Naive thymus-derived CD4-positive, alpha-beta T cell (primary cell): Measurements from ENCODE around the gene SLAMF9. TPM values are rescaled to one million over a fixed set of nuclear protein-coding genes. Genes with fewer than 3 reads are reported as not detected.

Experiments used
- ATAC-seq: fragments of 150-1000 bp; cut with Tn5 transposase; 2 replicates; pipeline ENCODE4 v1.10.0; 2021; ENCODE audit warnings: mild to moderate bottlenecking, moderate library complexity
- CTCF ChIA-PET: fragments of 350-600 bp; sonication (Branson Sonifier 250); formaldehyde crosslinking; loops from one replicate; lab custom pipeline; 2021; ENCODE audit warnings: antibody characterized with exemption; lab: Charles Lee
- POLR2A ChIA-PET: fragments of 350-600 bp; sonication (Branson Sonifier 250); formaldehyde crosslinking; loops from one replicate; lab custom pipeline; 2021; ENCODE audit warnings: antibody characterized with exemption, inconsistent platforms; lab: Charles Lee
- DNase-seq, 9 donors: peaks; one replicate each; pipeline versions ENCODE4 v3.0.0 to v3.0.0-alpha.2; 2020 to 2022; ENCODE audit warnings: mixed read lengths in 1 of 9
- H3K27ac ChIP-seq: one replicate; pipeline ENCODE4 v1.7.0; 2013; ENCODE audit warnings: mild to moderate bottlenecking, low read depth, low read length, moderate library complexity
- H3K27me3 ChIP-seq, 2 donors: one replicate each; pipeline ENCODE4 v1.7.0; 2013; ENCODE audit warnings: low read length in 2 of 2, mild to moderate bottlenecking in 2 of 2, moderate library complexity in 2 of 2; ENCODE audit not compliant: control insufficient read depth in 2 of 2, insufficient read depth in 2 of 2
- H3K36me3 ChIP-seq, 3 experiments: 1 replicate in 2 of 3; 2 replicates in 1 of 3; pipeline ENCODE4 v1.7.0; 2013; ENCODE audit warnings: low read length in 3 of 3, mild to moderate bottlenecking in 3 of 3, moderate library complexity in 1 of 3; ENCODE audit not compliant: insufficient read depth in 3 of 3, control insufficient read depth in 2 of 3
- H3K4me1 ChIP-seq, 2 donors: one replicate each; pipeline ENCODE4 v1.7.0; 2013; ENCODE audit warnings: low read length in 2 of 2, mild to moderate bottlenecking in 2 of 2, moderate library complexity in 1 of 2; ENCODE audit not compliant: control insufficient read depth in 2 of 2, insufficient read depth in 2 of 2
- H3K4me3 ChIP-seq: 2 replicates; pipeline ENCODE4 v1.7.0; 2013; ENCODE audit warnings: mild to moderate bottlenecking, low read length
- H3K9me3 ChIP-seq, 3 experiments: 1 replicate in 2 of 3; 2 replicates in 1 of 3; pipeline ENCODE4 v1.7.0; 2013; ENCODE audit warnings: low read length in 3 of 3; ENCODE audit not compliant: control insufficient read depth in 2 of 3
- H3K27ac Mint-ChIP-seq, 9 donors: one replicate each; pipeline ENCODE4 v1.8.0; 2020 to 2022; ENCODE audit warnings: mixed read lengths in 9 of 9, mild to moderate bottlenecking in 8 of 9, moderate library complexity in 5 of 9, inconsistent platforms in 2 of 9
- H3K27me3 Mint-ChIP-seq, 5 donors: one replicate each; pipeline ENCODE4 v1.8.0; 2021 to 2022; ENCODE audit warnings: mixed read lengths in 5 of 5, mild to moderate bottlenecking in 1 of 5
- H3K36me3 Mint-ChIP-seq, 5 donors: one replicate each; pipeline ENCODE4 v1.8.0; 2020 to 2022; ENCODE audit warnings: mixed read lengths in 5 of 5, mild to moderate bottlenecking in 3 of 5, inconsistent platforms in 1 of 5
- H3K4me1 Mint-ChIP-seq, 7 donors: one replicate each; pipeline ENCODE4 v1.8.0; 2020 to 2022; ENCODE audit warnings: mixed read lengths in 7 of 7, mild to moderate bottlenecking in 3 of 7, inconsistent platforms in 1 of 7
- H3K4me3 Mint-ChIP-seq, 10 donors: one replicate each; pipeline ENCODE4 v1.8.0; 2020 to 2022; ENCODE audit warnings: mild to moderate bottlenecking in 10 of 10, mixed read lengths in 10 of 10, moderate library complexity in 6 of 10, inconsistent platforms in 2 of 10
- H3K9me3 Mint-ChIP-seq, 11 donors: one replicate each; pipeline ENCODE4 v1.8.0; 2020 to 2022; ENCODE audit warnings: mixed read lengths in 11 of 11, mild to moderate bottlenecking in 4 of 11, inconsistent platforms in 1 of 11, moderate library complexity in 1 of 11
- intact Hi-C, 2 donors: fragments of 100-400 bp; cut with micrococcal nuclease; formaldehyde crosslinking; loops; one replicate each; pipeline ENCODE4 v1.15.1; 2023
- polyA plus RNA-seq, 2 donors: library from polyadenylated mRNA; unstranded; fragments of 300-500 nt; fragmentation: Illumina TruSeq; gene quantifications; one replicate each; pipeline ENCODE4 v1.2.3, GENCODE V29; 2021
- total RNA-seq, 6 experiments: library from RNA in 5 of 6; stranded (reverse) in 5 of 6; gene quantifications; 1 replicate in 5 of 6; 2 replicates in 1 of 6; pipeline ENCODE4 v1.2.3 and lab custom pipeline; 2021 to 2026

Gene SLAMF9
- total and polyA plus RNA-seq, 7 experiments from 2014 or later, result not detected

DNA sequence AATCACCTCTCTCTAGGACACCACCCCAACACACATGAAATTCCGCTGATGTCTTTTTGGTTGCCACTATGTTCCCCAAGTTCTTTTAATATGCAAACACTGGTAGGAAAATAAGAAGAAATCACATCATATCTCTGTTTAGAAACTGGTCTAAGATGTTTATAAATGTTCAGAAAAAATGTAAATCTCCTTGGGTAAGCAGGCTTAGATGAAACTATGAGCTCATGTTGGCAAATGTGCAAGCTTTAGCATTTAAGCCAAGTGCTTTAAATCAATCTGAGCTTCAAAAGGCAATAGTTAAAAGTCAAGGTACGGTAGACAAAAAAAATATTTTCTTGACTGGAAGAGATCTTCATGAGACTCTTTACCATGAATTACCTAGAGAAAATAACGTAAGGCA, 25.2 kb upstream of the SLAMF9 start:
- ChIA-PET CTCF (interaction anchor here (0.6 to 0.7 kb wide), 2 partner anchors 974 to 1799 kb away, joined by 3 to 9 read pairs; no protein-coding TSS in a partner anchor), POLR2A (no interaction called here)
- no peaks in the 10 kb centered on the region for H3K4me1 Mint-ChIP-seq

DNA sequence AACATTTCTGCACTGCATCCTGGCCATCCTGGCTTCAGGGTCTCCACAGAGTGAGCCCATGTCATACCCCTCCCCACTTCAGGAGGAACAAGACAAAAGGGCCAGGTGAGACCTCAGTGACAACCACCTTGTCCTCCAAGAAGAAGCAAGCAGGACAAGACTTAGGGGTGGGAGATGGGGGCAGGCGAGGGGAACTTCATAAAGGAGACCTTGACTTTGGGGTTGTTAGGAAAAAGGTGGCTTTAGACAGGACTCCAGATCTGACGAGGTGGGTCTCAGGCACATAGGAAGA, 24.0 kb upstream of the SLAMF9 start:
- ATAC-seq (no peak), DNase-seq (no peak)
- H3K4me3 Mint-ChIP-seq, result no peak overlapping the region
- H3K4me1 Mint-ChIP-seq, result no peaks in the 10 kb centered on the region
- CTCF ChIA-PET, result no interaction called here
- no peak overlapping the region for H3K27ac ChIP-seq
- H3K36me3 ChIP-seq, result no peaks in the 10 kb centered on the region
- no peaks in the 10 kb centered on the region for H3K9me3 ChIP-seq
- H3K36me3 Mint-ChIP-seq, result peaks cover 0 to 3% (median 0%) of the 10 kb centered on the region in 5 donors
- peaks cover 0 to 3% of the 10 kb centered on the region in 2 donors for H3K27me3 ChIP-seq
- peaks cover 18 to 38% (median 29%) of the 10 kb centered on the region in 5 donors for H3K27me3 Mint-ChIP-seq
- no peaks in the 10 kb centered on the region for H3K4me1 ChIP-seq
- H3K9me3 Mint-ChIP-seq, result no peaks in the 10 kb centered on the region
- intact Hi-C loops, result no loop called here
- POLR2A ChIA-PET, result no interaction called here
- H3K4me3 ChIP-seq, result no peak overlapping the region
- no peak overlapping the region for H3K27ac Mint-ChIP-seq

More for the DNA sequence above, 25.2 kb upstream of the SLAMF9 start:
- DNase-seq (no peak), ATAC-seq (no peak)
- Mint-ChIP-seq H3K36me3 (peaks cover 0 to 3% (median 0%) of the 10 kb centered on the region in 5 donors), H3K9me3 (no peaks in the 10 kb centered on the region), H3K4me3 (no peak overlapping the region), H3K27ac (no peak overlapping the region), H3K27me3 (peaks cover 18 to 44% (median 32%) of the 10 kb centered on the region in 5 donors)
- Histone ChIP-seq H3K4me1 (no peaks in the 10 kb centered on the region), H3K27me3 (peaks cover 0 to 3% of the 10 kb centered on the region in 2 donors), H3K27ac (no peak overlapping the region), H3K36me3 (no peaks in the 10 kb centered on the region), H3K4me3 (no peak overlapping the region), H3K9me3 (no peaks in the 10 kb centered on the region)
- intact Hi-C loops, result no loop called here

DNA sequence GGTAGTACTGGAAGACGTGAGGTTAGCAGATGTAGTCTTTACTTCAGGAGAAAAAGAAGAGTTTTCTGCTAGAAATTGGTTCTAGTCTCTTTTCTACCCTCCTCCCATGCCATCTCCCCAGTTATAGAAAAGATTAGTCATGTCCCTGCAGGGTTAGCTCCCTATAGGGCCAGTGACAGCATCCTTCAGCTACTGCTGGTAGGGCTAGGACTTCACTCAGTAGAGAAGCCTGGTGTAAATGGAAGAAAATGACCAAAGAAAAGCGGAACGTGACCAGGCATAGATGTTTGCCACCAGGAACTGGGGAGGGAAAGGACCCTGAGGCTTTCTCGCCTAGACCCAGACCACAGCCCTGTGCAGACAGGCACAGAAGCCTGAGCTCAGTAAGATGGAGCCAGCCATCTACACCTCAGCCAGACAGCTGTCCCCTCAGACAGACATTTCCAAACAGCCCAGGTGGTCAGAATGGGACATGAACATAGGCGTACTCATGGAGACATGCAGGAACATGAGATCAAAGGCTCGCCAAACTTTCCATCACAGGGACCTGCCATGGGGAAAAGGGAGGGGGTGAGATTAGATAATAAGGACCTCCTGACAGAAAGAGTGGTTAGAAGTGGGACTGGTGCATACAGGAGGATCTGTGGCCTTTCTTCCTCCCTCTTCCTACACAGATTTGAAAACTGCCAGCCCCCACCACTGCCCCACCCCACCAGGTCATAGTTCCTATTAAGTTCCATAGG, 23.5 kb upstream of the SLAMF9 start:
- ChIA-PET POLR2A (no interaction called here), CTCF (no interaction called here)
- no peaks in the 10 kb centered on the region for H3K9me3 ChIP-seq
- H3K4me3 ChIP-seq, result no peak overlapping the region
- peaks cover 0 to 3% (median 0%) of the 10 kb centered on the region in 5 donors for H3K36me3 Mint-ChIP-seq
- peaks cover 17 to 37% (median 28%) of the 10 kb centered on the region in 5 donors for H3K27me3 Mint-ChIP-seq
- H3K9me3 Mint-ChIP-seq, result no peaks in the 10 kb centered on the region
- intact Hi-C loops, result no loop called here
- no peak overlapping the region for H3K27ac ChIP-seq
- peaks cover 0 to 3% of the 10 kb centered on the region in 2 donors for H3K27me3 ChIP-seq
- DNase-seq (no peak), ATAC-seq (no peak)
- H3K27ac Mint-ChIP-seq, result no peak overlapping the region
- H3K4me1 ChIP-seq, result no peaks in the 10 kb centered on the region
- no peaks in the 10 kb centered on the region for H3K4me1 Mint-ChIP-seq
- no peak overlapping the region for H3K4me3 Mint-ChIP-seq
- no peaks in the 10 kb centered on the region for H3K36me3 ChIP-seq

DNA sequence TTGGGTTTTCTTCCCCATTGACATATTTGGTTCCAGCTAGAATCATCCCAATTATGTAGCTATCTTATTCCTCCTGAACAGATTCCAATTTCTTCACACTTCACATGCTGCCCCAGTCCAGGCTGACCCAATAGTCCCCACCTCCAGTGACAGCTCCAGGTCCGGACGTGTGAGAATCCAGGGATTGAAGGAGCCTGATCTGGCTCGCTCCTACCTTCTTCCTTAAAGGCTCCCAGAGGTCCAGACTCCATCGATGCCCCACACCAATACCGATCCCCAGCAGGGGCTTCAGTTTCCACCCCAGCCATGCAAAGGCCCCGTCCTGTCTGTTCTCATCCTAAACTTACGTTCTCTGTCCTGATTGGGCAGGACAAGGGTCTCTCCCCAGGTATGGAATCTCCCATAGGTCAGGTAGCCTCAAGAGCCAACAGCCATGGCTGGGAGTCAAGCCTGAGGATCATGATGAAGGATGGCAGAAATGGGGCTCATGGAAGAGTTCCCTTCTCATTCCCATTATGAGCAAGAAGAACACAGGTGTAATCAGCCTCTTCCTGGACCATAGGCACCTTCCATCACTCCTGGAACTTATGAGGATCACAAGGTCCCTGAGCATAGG, 20.4 kb upstream of the SLAMF9 start:
- H3K27me3 ChIP-seq, result peaks cover 0 to 3% of the 10 kb centered on the region in 2 donors
- H3K27ac ChIP-seq, result no peak overlapping the region
- H3K36me3 Mint-ChIP-seq, result no peaks in the 10 kb centered on the region
- ATAC-seq, result no peak
- H3K4me1 Mint-ChIP-seq, result peaks cover 0 to 1% (median 0%) of the 10 kb centered on the region in 7 donors
- no peaks in the 10 kb centered on the region for H3K9me3 Mint-ChIP-seq
- H3K36me3 ChIP-seq, result no peaks in the 10 kb centered on the region
- H3K4me1 ChIP-seq, result no peaks in the 10 kb centered on the region
- POLR2A ChIA-PET, result no interaction called here
- DNase-seq, result no peak
- H3K27me3 Mint-ChIP-seq, result peaks cover 13 to 31% (median 17%) of the 10 kb centered on the region in 5 donors
- intact Hi-C loops, result no loop called here
- H3K9me3 ChIP-seq, result no peaks in the 10 kb centered on the region
- no peak overlapping the region for H3K4me3 Mint-ChIP-seq
- no peak overlapping the region for H3K4me3 ChIP-seq
- no peak overlapping the region for H3K27ac Mint-ChIP-seq
- CTCF ChIA-PET, result no interaction called here

DNA sequence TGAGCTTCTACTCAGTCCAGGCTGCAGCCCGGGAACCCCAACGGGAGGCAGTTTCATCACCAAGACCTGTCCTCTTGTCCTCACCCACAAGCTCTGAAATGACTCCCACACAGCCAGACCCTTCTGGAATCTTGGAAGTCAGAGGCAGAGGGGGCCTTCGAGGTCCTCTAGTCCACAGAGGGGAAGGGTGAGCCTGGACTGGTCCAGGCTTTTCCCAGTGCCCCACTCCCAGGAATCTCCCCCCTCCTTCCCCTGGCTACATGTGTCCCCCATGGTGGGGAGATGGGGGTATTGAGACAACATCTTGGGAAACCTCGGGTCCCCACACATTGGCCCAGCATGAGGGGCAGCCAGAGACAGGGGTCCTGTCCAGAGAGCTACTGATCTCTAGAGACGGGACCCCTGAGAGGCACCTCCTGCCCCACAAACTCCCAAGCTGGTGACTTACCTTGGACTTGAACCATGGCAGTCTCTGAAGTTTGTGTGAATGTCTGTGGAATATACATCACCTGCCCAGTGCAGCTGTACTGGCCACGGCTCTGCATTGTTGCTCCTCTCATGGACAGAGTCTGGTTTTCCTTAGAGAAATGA, 19.4 kb upstream of the SLAMF9 start:
- Histone ChIP-seq H3K4me3 (no peak overlapping the region), H3K27ac (no peak overlapping the region), H3K4me1 (no peaks in the 10 kb centered on the region), H3K36me3 (no peaks in the 10 kb centered on the region), H3K27me3 (peaks cover 0 to 3% of the 10 kb centered on the region in 2 donors), H3K9me3 (no peaks in the 10 kb centered on the region)
- Mint-ChIP-seq H3K9me3 (no peaks in the 10 kb centered on the region), H3K36me3 (no peaks in the 10 kb centered on the region), H3K27ac (no peak overlapping the region), H3K4me3 (no peak overlapping the region), H3K27me3 (peaks cover 12 to 29% (median 17%) of the 10 kb centered on the region in 5 donors), H3K4me1 (peaks cover 0 to 3% (median 0%) of the 10 kb centered on the region in 7 donors)
- DNase-seq (no peak), ATAC-seq (no peak)
- intact Hi-C loops, result no loop called here
- POLR2A ChIA-PET, result no interaction called here
- CTCF ChIA-PET, result no interaction called here

DNA sequence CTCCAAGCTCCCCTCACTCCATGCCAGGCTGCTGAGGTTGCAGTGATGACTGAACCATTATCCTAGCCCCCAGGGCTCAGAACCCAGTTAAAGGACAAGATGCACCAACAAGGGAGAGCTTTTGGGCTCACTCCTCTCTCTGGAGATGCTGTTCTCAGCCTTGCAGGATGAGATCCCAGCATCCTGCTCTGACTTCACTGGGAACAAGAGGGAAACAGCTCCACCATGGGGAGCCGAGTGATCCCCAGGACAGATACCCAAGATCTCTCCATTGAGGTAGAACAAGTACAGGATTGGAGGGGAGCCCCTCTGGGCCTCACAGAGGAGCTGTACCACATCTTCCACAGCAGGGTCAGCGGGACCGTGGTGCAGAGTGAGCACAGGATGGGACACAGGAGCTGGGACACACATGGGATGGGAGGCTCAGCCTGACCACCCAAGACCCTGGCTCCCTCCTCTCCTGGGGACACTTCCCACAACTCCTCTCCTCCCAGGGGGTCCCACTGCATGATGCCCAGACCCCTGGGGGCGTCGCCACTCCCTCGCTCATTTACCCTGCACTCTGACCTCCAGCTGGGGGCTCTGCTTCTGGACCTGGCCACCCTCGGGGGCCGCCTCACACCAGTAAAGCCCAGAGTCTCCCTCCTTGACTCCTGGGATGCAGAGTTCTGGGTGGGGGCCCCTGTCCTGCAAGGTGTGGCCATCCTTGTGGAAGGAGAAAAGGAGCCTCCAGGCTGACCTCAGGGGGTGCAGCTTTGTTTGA, 18.6 kb upstream of the SLAMF9 start:
- Histone ChIP-seq H3K4me3 (no peak overlapping the region), H3K36me3 (no peaks in the 10 kb centered on the region), H3K27ac (no peak overlapping the region), H3K9me3 (no peaks in the 10 kb centered on the region), H3K27me3 (peaks cover 0 to 3% of the 10 kb centered on the region in 2 donors), H3K4me1 (no peaks in the 10 kb centered on the region)
- H3K36me3 Mint-ChIP-seq, result no peaks in the 10 kb centered on the region
- ChIA-PET CTCF (no interaction called here), POLR2A (no interaction called here)
- no peak overlapping the region for H3K4me3 Mint-ChIP-seq
- peaks cover 0 to 3% (median 0%) of the 10 kb centered on the region in 7 donors for H3K4me1 Mint-ChIP-seq
- DNase-seq (no peak), ATAC-seq (no peak)
- intact Hi-C loops, result no loop called here
- no peak overlapping the region for H3K27ac Mint-ChIP-seq
- H3K9me3 Mint-ChIP-seq, result no peaks in the 10 kb centered on the region
- peaks cover 12 to 29% (median 25%) of the 10 kb centered on the region in 5 donors for H3K27me3 Mint-ChIP-seq
